ENCODE results near the gene FTH1. TPM values are rescaled to one million over a fixed set of nuclear protein-coding genes. Genes with fewer than 3 reads are reported as not detected.

FTH1 gene
- total and polyA plus RNA-seq, 2 of the 8 experiments (the other 6 are each of a cell fraction or from before 2014, with no cell fraction given): 1,153 to 1,461 TPM

- H2BK120ac ChIP-seq (replicated peaks; ENCODE audit: low read depth, low read length): no peak overlapping the region
- H3K9ac ChIP-seq (replicated peaks in 1 of 4; ENCODE audit: extremely low read depth in 1 of 4, low read depth in 3 of 4, low read length in 3 of 4): no peak overlapping the region
- H3K23ac ChIP-seq (ENCODE audit: insufficient read length): no peak overlapping the region
- no peak overlapping the region for H3K4ac ChIP-seq (replicated peaks; ENCODE audit: insufficient read length, low read depth, low read length)
- H3K79me1 ChIP-seq (ENCODE audit: low read depth, low read length): no peaks in the 10 kb centered on the region
- POLR2A ChIA-PET (ENCODE audit: partially characterized antibody): interaction anchor here (0.9 to 3.7 kb wide), 2 partner anchors 10 to 25 kb away, joined by 3 to 13 read pairs; partner anchors contain the start of gene BEST1
- no peaks in the 10 kb centered on the region for H3K36me3 ChIP-seq (ENCODE audit: control insufficient read depth in 2 of 4, insufficient read depth in 4 of 4, low read length in 3 of 4)
- H4K5ac ChIP-seq (ENCODE audit: insufficient read length, low read depth, low read length): no peak overlapping the region
- DNase-seq (ENCODE audit: low read depth in 1 of 2, low spot score in 2 of 2): no peak
- H3K79me2 ChIP-seq (ENCODE audit: control insufficient read depth in 1 of 2, insufficient read depth in 2 of 2, low read length in 2 of 2): no peaks in the 10 kb centered on the region
- H4K8ac ChIP-seq (ENCODE audit: extremely low read depth, insufficient read depth, low read length): no peak overlapping the region
- no peak overlapping the region for H2AFZ ChIP-seq (ENCODE audit: low read length)
- H3K9me3 ChIP-seq (ENCODE audit: insufficient read depth in 2 of 2, low read depth in 1 of 2, low read length in 1 of 2): no peaks in the 10 kb centered on the region
- H2AK5ac ChIP-seq (ENCODE audit: low read depth, low read length): no peak overlapping the region
- no peak overlapping the region for H2BK5ac ChIP-seq (ENCODE audit: low read depth, low read length)
- peaks cover 6 to 18% (median 16%) of the 10 kb centered on the region in 4 experiments for H3K4me1 ChIP-seq (replicated peaks in 1 of 4; ENCODE audit: control insufficient read depth in 3 of 4, insufficient read depth in 4 of 4, low read length in 3 of 4)
- no peaks in the 10 kb centered on the region; the same call in 1 of the 2 replicates for H3K23me2 ChIP-seq (ENCODE audit: low read depth, low read length)
- H3K27ac ChIP-seq (ENCODE audit: low read depth, low read length): no peak overlapping the region
- no peak overlapping the region for H2BK12ac ChIP-seq (ENCODE audit: low read depth, low read length)
- CTCF ChIA-PET (ENCODE audit: partially characterized antibody): interaction anchor here (0.6 to 9.2 kb wide), 8 partner anchors 13 to 194 kb away, joined by 3 to 225 read pairs (median 3); no protein-coding TSS in a partner anchor
- no peak overlapping the region for H2BK20ac ChIP-seq (ENCODE audit: low read length)
- no peak for TF ChIP-seq POLR2A (IDR thresholded peaks at IDR 0.05; ENCODE audit: control extremely low read depth in 1 of 2, low read depth in 2 of 2, low read length in 2 of 2)
- TF ChIP-seq SUZ12 (IDR thresholded peaks at IDR 0.05; ENCODE audit: low read length): no peak
- no peak for TF ChIP-seq RXRA (IDR thresholded peaks at IDR 0.05; ENCODE audit: insufficient read depth, low read depth, low read length)
- no peak for TF ChIP-seq BACH1 (IDR thresholded peaks at IDR 0.05; ENCODE audit: low read length)
- no peak for TF ChIP-seq TAF7 (optimal IDR thresholded peaks at IDR 0.05; ENCODE audit: borderline replicate concordance, low read depth, low read length)
- no peak for TF ChIP-seq KDM5A (IDR thresholded peaks at IDR 0.05; ENCODE audit: low read length)
- no peak for TF ChIP-seq BRCA1 (IDR thresholded peaks at IDR 0.05; ENCODE audit: low read depth, low read length)
- H3K56ac ChIP-seq (replicated peaks; ENCODE audit: insufficient read length, low read depth, low read length): no peak overlapping the region
- no peak overlapping the region for H4K91ac ChIP-seq (replicated peaks; ENCODE audit: insufficient read length, low read length)
- FAIRE-seq: no peak
- no peaks in the 10 kb centered on the region for H4K20me1 ChIP-seq (replicated peaks in 1 of 2; ENCODE audit: control insufficient read depth in 1 of 2, insufficient read depth in 2 of 2, low read length in 2 of 2)
- no peak overlapping the region for H3K14ac ChIP-seq (ENCODE audit: insufficient read length)
- H3K18ac ChIP-seq (ENCODE audit: extremely low read depth, low read length): no peak overlapping the region
- no peaks in the 10 kb centered on the region for H3K27me3 ChIP-seq (replicated peaks in 1 of 4; ENCODE audit: control insufficient read depth in 3 of 4, extremely low read depth in 1 of 4, insufficient read depth in 3 of 4, low read length in 3 of 4)
- WGBS, 2 experiments (ENCODE audit: extremely low coverage in 1 of 2, insufficient coverage in 1 of 2, insufficient read length in 1 of 2, insufficient replicate concordance in 2 of 2, low coverage in 1 of 2, low lambda C conversion rate in 2 of 2, missing lambda C conversion rate in 1 of 2): 74% methylated on average over 2 of the region's 2 CpGs; no CpG with 5 or more reads in 1 of the 2 experiments
- H2BK15ac ChIP-seq (ENCODE audit: low read length): no peak overlapping the region
- H3K4me3 ChIP-seq (ENCODE audit: extremely low read depth in 1 of 4, insufficient read depth in 2 of 4, low read depth in 3 of 4, low read length in 4 of 4): no peak overlapping the region
- no peak overlapping the region for H3K4me2 ChIP-seq (ENCODE audit: insufficient read depth in 1 of 2, low read depth in 2 of 2, low read length in 2 of 2)
Observed at GRCh38 chr11:61925736-61926135, 41.7 kb downstream of the FTH1 start.

Data from H1 (cell line).